ENCODE results near the gene ERP44. TPM values are rescaled to one million over a fixed set of nuclear protein-coding genes. Genes with fewer than 3 reads are reported as not detected.

ERP44 gene
- total RNA-seq, 1 experiment from 2014 or later, result 14.8 TPM

DNA sequence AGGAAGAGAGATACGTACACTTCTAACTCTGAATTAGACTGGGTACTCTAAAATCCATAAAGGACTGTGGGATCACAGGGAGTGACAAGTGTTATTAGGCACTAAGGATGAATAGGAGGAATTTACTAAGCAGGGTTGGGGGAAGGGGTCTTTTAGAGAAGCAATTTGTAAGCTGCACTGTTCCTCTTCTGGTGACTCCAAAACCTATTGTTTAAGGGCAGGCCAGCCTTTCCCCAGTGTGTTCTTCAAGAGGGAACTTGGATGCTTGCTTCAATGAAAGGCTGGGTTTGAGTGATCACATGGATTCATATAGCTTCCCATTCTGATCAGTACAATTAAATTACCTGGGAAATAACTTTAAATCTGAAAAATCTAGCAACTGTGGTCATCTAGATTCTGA lies 120.6 kb downstream of the ERP44 start:
- no peak for DNase-seq
- Histone ChIP-seq H3K4me3 (ENCODE audit: insufficient read depth, low read depth, low read length) (no peak overlapping the region), H3K27me3 (ENCODE audit: control insufficient read depth, insufficient read depth, low read length) (no peaks in the 10 kb centered on the region), H3K36me3 (replicated peaks; ENCODE audit: control insufficient read depth, insufficient read depth, low read length) (no peaks in the 10 kb centered on the region)

DNA sequence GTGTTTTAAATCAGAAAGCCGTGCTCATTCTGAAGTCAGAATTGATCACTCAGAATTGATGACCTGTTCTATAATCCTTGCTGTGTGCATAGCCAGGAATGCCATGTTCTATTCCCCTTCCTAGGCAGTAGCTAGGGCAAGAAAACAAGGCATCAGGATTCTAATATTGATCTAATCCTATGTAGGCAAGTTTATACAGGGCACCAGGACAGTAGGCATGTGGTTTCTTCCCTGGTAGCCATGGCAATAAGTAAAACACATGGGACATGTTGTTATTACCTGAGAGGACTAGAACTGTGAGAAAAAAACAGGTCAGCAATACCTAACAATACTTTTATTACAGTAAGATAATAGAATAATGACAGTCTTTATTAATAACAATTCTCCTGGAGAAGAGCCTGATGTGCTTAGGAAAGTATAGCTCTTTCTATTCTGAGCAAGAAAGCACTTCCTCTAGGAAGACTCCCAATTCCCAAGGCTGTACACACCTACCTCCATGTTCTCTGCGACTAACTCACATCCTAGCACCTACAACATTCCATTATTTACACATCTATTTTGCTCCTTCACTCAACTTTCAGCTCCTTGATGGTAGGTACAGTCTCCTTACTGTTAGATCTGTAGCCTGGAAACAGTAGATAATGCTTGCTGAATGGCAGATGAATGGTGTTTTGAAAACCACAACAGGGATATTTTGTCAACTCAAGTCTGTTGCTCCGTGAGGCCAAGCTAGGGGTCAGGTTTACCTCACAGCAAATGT lies 121.6 kb downstream of the ERP44 start:
- Histone ChIP-seq H3K4me3 (ENCODE audit: insufficient read depth, low read depth, low read length) (no peak overlapping the region), H3K36me3 (replicated peaks; ENCODE audit: control insufficient read depth, insufficient read depth, low read length) (no peaks in the 10 kb centered on the region), H3K27me3 (ENCODE audit: control insufficient read depth, insufficient read depth, low read length) (no peaks in the 10 kb centered on the region)
- no peak for DNase-seq

DNA sequence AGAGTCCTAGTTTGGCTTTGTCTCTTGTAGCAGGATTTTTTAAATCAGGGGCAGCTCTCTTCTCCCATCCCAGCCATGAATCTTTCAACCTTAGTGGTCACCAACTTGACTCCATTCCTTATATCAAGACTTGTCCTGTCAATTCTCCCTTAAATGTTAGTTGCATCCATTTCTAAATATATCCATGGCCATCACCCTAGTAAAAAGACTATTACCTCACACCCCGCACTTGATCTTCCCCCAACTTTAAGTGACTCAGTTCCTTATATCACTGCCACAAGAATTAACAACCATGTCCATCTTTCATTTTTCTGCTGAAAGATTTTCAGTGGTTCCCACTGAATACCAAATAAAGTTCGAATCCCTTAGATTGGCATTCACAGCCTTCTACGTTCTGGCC lies 125.3 kb downstream of the ERP44 start:
- no peaks in the 10 kb centered on the region; the same call in 1 of the 2 replicates for H3K27me3 ChIP-seq (ENCODE audit: control insufficient read depth, insufficient read depth, low read length)
- no peaks in the 10 kb centered on the region for H3K36me3 ChIP-seq (replicated peaks; ENCODE audit: control insufficient read depth, insufficient read depth, low read length)
- DNase-seq, result no peak
- H3K4me3 ChIP-seq (ENCODE audit: insufficient read depth, low read depth, low read length), result no peak overlapping the region

GRCh38 chr9:99971410-99971809 lies 127.4 kb downstream of the ERP44 start:
- Histone ChIP-seq H3K36me3 (replicated peaks; ENCODE audit: control insufficient read depth, insufficient read depth, low read length) (no peaks in the 10 kb centered on the region), H3K27me3 (ENCODE audit: control insufficient read depth, insufficient read depth, low read length) (no peaks in the 10 kb centered on the region; the same call in 1 of the 2 replicates), H3K4me3 (ENCODE audit: insufficient read depth, low read depth, low read length) (no peak overlapping the region)
- no peak for DNase-seq

DNA sequence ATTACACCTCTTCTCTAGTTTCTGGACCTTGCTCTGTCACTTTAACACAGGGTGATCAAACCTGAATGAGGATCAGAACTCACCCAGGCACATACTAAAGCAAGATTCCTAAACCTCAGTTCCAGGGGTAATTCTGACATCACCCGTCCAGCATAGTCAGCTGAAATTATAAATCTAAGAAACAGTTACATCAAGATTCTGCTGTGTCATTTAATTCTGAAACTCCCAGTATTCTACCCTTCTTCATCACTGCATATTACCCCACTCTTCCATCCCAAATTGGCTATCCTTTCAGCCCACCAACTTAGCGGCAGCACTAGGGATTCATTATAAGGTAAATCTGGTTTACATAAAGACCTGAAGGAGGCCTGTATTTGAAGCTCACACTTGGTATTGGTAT lies 128.3 kb downstream of the ERP44 start:
- Histone ChIP-seq H3K36me3 (replicated peaks; ENCODE audit: control insufficient read depth, insufficient read depth, low read length) (no peaks in the 10 kb centered on the region), H3K4me3 (ENCODE audit: insufficient read depth, low read depth, low read length) (no peak overlapping the region), H3K27me3 (ENCODE audit: control insufficient read depth, insufficient read depth, low read length) (no peaks in the 10 kb centered on the region; the same call in 1 of the 2 replicates)
- DNase-seq, result no peak

- H3K36me3 ChIP-seq (replicated peaks; ENCODE audit: control insufficient read depth, insufficient read depth, low read length), result no peaks in the 10 kb centered on the region
- H3K27me3 ChIP-seq (ENCODE audit: control insufficient read depth, insufficient read depth, low read length), result no peaks in the 10 kb centered on the region; the same call in 1 of the 2 replicates
- H3K4me3 ChIP-seq (ENCODE audit: insufficient read depth, low read depth, low read length), result no peak overlapping the region
- DNase-seq, result no peak
These were observed 131.3 kb downstream of the ERP44 start for GRCh38 chr9:99967457-99967856.

GRCh38 chr9:99966716-99967115 lies 132.1 kb downstream of the ERP44 start:
- no peak for DNase-seq
- Histone ChIP-seq H3K4me3 (ENCODE audit: insufficient read depth, low read depth, low read length) (no peak overlapping the region), H3K36me3 (replicated peaks; ENCODE audit: control insufficient read depth, insufficient read depth, low read length) (no peaks in the 10 kb centered on the region), H3K27me3 (ENCODE audit: control insufficient read depth, insufficient read depth, low read length) (no peaks in the 10 kb centered on the region; the same call in 1 of the 2 replicates)

DNA sequence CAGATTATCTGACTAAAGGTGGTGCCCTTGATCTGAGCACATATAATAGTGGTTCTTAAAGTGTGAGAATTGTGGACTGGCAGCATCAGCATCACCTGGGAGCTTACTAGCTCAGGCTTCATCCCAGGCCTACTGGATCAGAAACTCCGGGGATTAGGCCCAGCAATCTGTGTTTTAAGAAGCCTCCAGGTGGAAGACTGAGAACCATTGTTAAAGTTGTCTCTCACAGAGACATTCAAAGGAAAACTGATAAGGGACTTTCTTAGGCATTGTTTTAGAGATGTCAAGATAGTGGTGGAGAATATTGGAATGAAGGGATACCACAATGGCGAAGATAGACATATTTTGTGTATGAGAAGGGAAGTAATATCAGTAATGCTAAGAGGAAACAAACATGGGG lies 132.8 kb downstream of the ERP44 start:
- DNase-seq, result no peak
- no peak overlapping the region for H3K4me3 ChIP-seq (ENCODE audit: insufficient read depth, low read depth, low read length)
- H3K27me3 ChIP-seq (ENCODE audit: control insufficient read depth, insufficient read depth, low read length), result no peaks in the 10 kb centered on the region; the same call in 1 of the 2 replicates
- H3K36me3 ChIP-seq (replicated peaks; ENCODE audit: control insufficient read depth, insufficient read depth, low read length), result no peaks in the 10 kb centered on the region

DNA sequence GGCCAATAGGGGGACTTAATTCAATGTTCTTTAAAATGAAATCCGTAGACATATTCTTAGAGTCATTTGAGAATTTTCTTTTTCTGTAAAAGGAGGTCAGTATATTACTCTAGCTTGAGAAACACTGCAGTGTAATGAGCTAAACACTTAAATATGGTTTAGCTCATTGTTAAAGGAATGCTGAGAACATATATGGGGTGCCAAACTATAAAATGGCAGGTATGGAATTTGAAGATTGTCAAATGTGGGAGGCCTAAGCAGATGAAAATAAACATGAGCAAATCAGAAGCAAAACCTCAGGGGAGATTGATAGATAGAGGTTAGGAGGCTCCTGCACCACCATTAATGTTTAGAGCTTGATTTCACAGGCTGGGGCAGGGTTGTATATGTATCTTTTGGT lies 134.5 kb downstream of the ERP44 start:
- no peaks in the 10 kb centered on the region for H3K27me3 ChIP-seq (ENCODE audit: control insufficient read depth, insufficient read depth, low read length)
- no peak for DNase-seq
- no peaks in the 10 kb centered on the region for H3K36me3 ChIP-seq (replicated peaks; ENCODE audit: control insufficient read depth, insufficient read depth, low read length)
- no peak overlapping the region for H3K4me3 ChIP-seq (ENCODE audit: insufficient read depth, low read depth, low read length)

- no peaks in the 10 kb centered on the region for H3K36me3 ChIP-seq (replicated peaks; ENCODE audit: control insufficient read depth, insufficient read depth, low read length)
- H3K27me3 ChIP-seq (ENCODE audit: control insufficient read depth, insufficient read depth, low read length), result no peaks in the 10 kb centered on the region
- H3K4me3 ChIP-seq (ENCODE audit: insufficient read depth, low read depth, low read length), result no peak overlapping the region
- no peak for DNase-seq
These were observed 136.0 kb downstream of the ERP44 start for GRCh38 chr9:99962680-99963261.

GRCh38 chr9:99955606-99956005 lies 143.2 kb downstream of the ERP44 start:
- H3K27me3 ChIP-seq (ENCODE audit: control insufficient read depth, insufficient read depth, low read length), result no peaks in the 10 kb centered on the region
- no peak overlapping the region for H3K4me3 ChIP-seq (ENCODE audit: insufficient read depth, low read depth, low read length)
- no peaks in the 10 kb centered on the region for H3K36me3 ChIP-seq (replicated peaks; ENCODE audit: control insufficient read depth, insufficient read depth, low read length)
- no peak for DNase-seq

DNA sequence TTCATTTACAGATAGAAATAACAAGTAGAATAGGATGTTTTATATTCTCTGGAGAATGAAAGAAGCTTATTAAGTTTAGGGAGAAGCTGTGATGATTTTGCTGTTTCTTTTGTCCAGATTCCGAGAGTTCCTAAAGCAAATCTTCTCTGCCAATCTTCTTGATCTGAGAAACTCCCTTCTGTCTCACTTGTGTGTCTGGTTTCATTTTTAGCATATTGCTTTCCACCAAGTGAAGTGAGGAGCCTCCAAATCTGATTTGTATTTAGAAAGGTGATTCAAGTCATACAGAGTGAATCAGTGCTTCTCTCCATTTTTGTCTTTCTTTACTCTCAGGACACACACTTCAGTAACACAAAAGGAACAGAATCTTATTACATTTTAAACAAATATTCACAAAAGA lies 144.0 kb downstream of the ERP44 start:
- Histone ChIP-seq H3K36me3 (replicated peaks; ENCODE audit: control insufficient read depth, insufficient read depth, low read length) (no peaks in the 10 kb centered on the region), H3K4me3 (ENCODE audit: insufficient read depth, low read depth, low read length) (no peak overlapping the region), H3K27me3 (ENCODE audit: control insufficient read depth, insufficient read depth, low read length) (no peaks in the 10 kb centered on the region)
- no peak for DNase-seq

DNA sequence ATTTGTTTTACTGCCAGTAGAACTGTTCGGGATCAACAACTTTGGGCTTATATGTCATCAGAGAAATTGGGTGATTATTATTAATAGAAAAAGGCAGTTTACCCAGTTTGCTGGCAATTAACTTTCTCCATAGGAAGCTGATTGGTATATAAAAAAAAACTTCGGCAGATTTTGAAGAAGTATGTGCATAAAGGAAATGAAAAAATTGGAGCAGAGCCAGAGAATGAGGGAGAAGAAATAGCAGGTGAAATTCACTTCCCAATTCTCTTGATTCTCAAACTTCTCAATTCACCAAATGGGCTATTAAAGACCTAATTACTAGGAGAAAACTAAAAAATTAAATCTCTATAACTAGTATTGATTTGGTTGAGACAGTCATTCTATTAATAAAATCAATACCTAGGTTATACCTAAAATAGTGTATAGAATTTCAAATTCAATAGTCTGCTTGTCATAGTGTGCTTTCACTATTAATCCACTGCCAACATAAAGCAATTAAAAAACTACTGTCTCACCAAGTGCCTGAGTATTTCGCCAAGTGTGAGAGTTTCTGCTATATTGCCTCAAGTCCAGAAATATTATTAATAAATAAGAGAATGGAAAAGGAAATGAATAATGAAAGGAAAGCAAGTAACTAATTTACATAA lies 144.8 kb downstream of the ERP44 start:
- Histone ChIP-seq H3K36me3 (replicated peaks; ENCODE audit: control insufficient read depth, insufficient read depth, low read length) (no peaks in the 10 kb centered on the region), H3K27me3 (ENCODE audit: control insufficient read depth, insufficient read depth, low read length) (no peaks in the 10 kb centered on the region), H3K4me3 (ENCODE audit: insufficient read depth, low read depth, low read length) (no peak overlapping the region)
- DNase-seq, result no peak

GRCh38 chr9:99948896-99949295 lies 149.9 kb downstream of the ERP44 start:
- no peak for DNase-seq
- H3K36me3 ChIP-seq (replicated peaks; ENCODE audit: control insufficient read depth, insufficient read depth, low read length), result no peaks in the 10 kb centered on the region
- no peak overlapping the region for H3K4me3 ChIP-seq (ENCODE audit: insufficient read depth, low read depth, low read length)
- no peaks in the 10 kb centered on the region for H3K27me3 ChIP-seq (ENCODE audit: control insufficient read depth, insufficient read depth, low read length)

DNA sequence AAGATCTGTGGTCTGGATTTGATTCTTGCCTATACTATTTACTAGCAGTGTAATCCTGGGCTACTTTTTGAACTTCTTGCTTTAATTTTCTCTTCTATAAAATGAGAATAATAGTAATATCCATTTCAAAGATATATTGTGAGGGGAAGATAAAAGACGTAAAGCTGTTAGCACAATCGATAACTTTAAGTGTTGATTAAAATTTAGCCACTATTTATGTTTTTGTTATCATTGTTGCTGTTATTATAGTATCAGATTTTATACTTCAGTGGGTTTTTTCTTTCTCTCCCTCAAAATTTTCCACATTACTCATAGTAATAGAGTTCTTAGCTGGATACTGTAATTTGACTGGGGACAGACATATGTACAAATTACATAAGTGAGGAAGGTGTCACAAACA lies 150.3 kb downstream of the ERP44 start:
- DNase-seq, result no peak
- H3K36me3 ChIP-seq (replicated peaks; ENCODE audit: control insufficient read depth, insufficient read depth, low read length), result no peaks in the 10 kb centered on the region
- H3K4me3 ChIP-seq (ENCODE audit: insufficient read depth, low read depth, low read length), result no peak overlapping the region
- no peaks in the 10 kb centered on the region for H3K27me3 ChIP-seq (ENCODE audit: control insufficient read depth, insufficient read depth, low read length)
